HG03354 (cell line): ENCODE results near the gene CHST2.
"Not testable (repeated sequence)": the region's sequence is repeated elsewhere in the genome, so short reads cannot be mapped to it uniquely, and the experiment has no call there.

Source experiments
- ATAC-seq: cut with Tn5 transposase; IDR thresholded peaks from one replicate; pipeline ENCODE4 v1.9.1; 2021; ENCODE audit warnings: mild to moderate bottlenecking; ENCODE audit not compliant: unreplicated experiment, poor library complexity, severe bottlenecking

The CHST2 gene

GRCh38 chr3:143119009-143119914, at the start of gene CHST2:
TSS of gene CHST2 (plus strand) at chr3:143119771. CDS start at chr3:143120817, 1,046 bp downstream.
- ATAC-seq: peak; percentile 82

GRCh38 chr3:143070977-143071551, 48.5 kb upstream of the CHST2 start:
- no peak for ATAC-seq

GRCh38 chr3:143071776-143072175, 47.8 kb upstream of the CHST2 start:
- ATAC-seq: no peak

GRCh38 chr3:143072298-143073020, 47.1 kb upstream of the CHST2 start:
- ATAC-seq: not testable (repeated sequence)

GRCh38 chr3:143073541-143073940, 46.0 kb upstream of the CHST2 start:
- ATAC-seq: not testable (repeated sequence)

GRCh38 chr3:143073983-143074382, 45.6 kb upstream of the CHST2 start:
- ATAC-seq: not testable (repeated sequence)

GRCh38 chr3:143078883-143079282, 40.7 kb upstream of the CHST2 start:
- ATAC-seq: no peak

GRCh38 chr3:143080196-143080595, 39.4 kb upstream of the CHST2 start:
- no peak for ATAC-seq

- ATAC-seq: no peak
These were observed 38.2 kb upstream of the CHST2 start for GRCh38 chr3:143081365-143081764.

GRCh38 chr3:143081844-143082778, 37.5 kb upstream of the CHST2 start:
- ATAC-seq: peak; percentile 76

- ATAC-seq: no peak
These were observed 35.8 kb upstream of the CHST2 start for GRCh38 chr3:143083781-143084180.

GRCh38 chr3:143084856-143085731, 34.5 kb upstream of the CHST2 start:
- peak; percentile 75 for ATAC-seq

GRCh38 chr3:143088835-143089234, 30.7 kb upstream of the CHST2 start:
- ATAC-seq: no peak

- ATAC-seq: no peak
These were observed 29.6 kb upstream of the CHST2 start for GRCh38 chr3:143089965-143090364.

- ATAC-seq: no peak
These were observed 29.1 kb upstream of the CHST2 start for GRCh38 chr3:143090486-143090885.

- no peak for ATAC-seq
These were observed 28.4 kb upstream of the CHST2 start for GRCh38 chr3:143090976-143091837.

GRCh38 chr3:143092191-143092590, 27.4 kb upstream of the CHST2 start:
- no peak for ATAC-seq

- no peak for ATAC-seq
These were observed 23.8 kb upstream of the CHST2 start for GRCh38 chr3:143095813-143096212.
